ENCODE measurements around the gene TPP2.

- TF ChIP-seq CTCF (IDR thresholded peaks at IDR 0.05 in 4 of 5, conservative IDR thresholded peaks at IDR 0.05 in 1 of 5) (no peak), POLR2A (IDR thresholded peaks at IDR 0.05) (no peak)
Observed at GRCh38 chr13:102697929-102698648, 101.3 kb downstream of the TPP2 start.
